HG03280 (cell line): Measurements from ENCODE around the gene CDH4.
"Not testable (repeated sequence)": the region's sequence is repeated elsewhere in the genome, so short reads cannot be mapped to it uniquely, and the experiment has no call there.

Source experiments
- ATAC-seq: cut with Tn5 transposase; IDR thresholded peaks from one replicate; pipeline ENCODE4 v1.9.1; 2021; ENCODE audit warnings: mild to moderate bottlenecking, moderate library complexity; ENCODE audit not compliant: unreplicated experiment

The CDH4 gene

GRCh38 chr20:61413752-61414151 is 161.7 kb downstream of the CDH4 start:
- ATAC-seq = no peak

- no peak for ATAC-seq
Observed at GRCh38 chr20:61414455-61414991, 162.5 kb downstream of the CDH4 start.

GRCh38 chr20:61416546-61416945 is 164.5 kb downstream of the CDH4 start:
- no peak for ATAC-seq

GRCh38 chr20:61417221-61417941 is 165.3 kb downstream of the CDH4 start:
- no peak for ATAC-seq

- no peak for ATAC-seq
Observed at GRCh38 chr20:61419010-61419409, 166.9 kb downstream of the CDH4 start.

GRCh38 chr20:61419501-61419900 is 167.4 kb downstream of the CDH4 start:
- ATAC-seq = no peak

GRCh38 chr20:61420056-61420455 is 168.0 kb downstream of the CDH4 start:
- no peak for ATAC-seq

- ATAC-seq = no peak
Observed at GRCh38 chr20:61420781-61421180, 168.7 kb downstream of the CDH4 start.

GRCh38 chr20:61422636-61423425 is 170.8 kb downstream of the CDH4 start:
- ATAC-seq = no peak

GRCh38 chr20:61424011-61424627 is 172.1 kb downstream of the CDH4 start:
- ATAC-seq = no peak

GRCh38 chr20:61424628-61425420 is 172.8 kb downstream of the CDH4 start:
- no peak for ATAC-seq

GRCh38 chr20:61425541-61425991 is 173.5 kb downstream of the CDH4 start:
- ATAC-seq = not testable (repeated sequence)

- no peak for ATAC-seq
Observed at GRCh38 chr20:61426352-61426751, 174.3 kb downstream of the CDH4 start.

- no peak for ATAC-seq
Observed at GRCh38 chr20:61429458-61430227, 177.6 kb downstream of the CDH4 start.

GRCh38 chr20:61430228-61430624 is 178.2 kb downstream of the CDH4 start:
- no peak for ATAC-seq

- no peak for ATAC-seq
Observed at GRCh38 chr20:61433176-61433575, 181.1 kb downstream of the CDH4 start.

- ATAC-seq = no peak
Observed at GRCh38 chr20:61433816-61434215, 181.8 kb downstream of the CDH4 start.

GRCh38 chr20:61434341-61434781 is 182.3 kb downstream of the CDH4 start:
- ATAC-seq = no peak

- no peak for ATAC-seq
Observed at GRCh38 chr20:61435184-61435822, 183.2 kb downstream of the CDH4 start.
